ENCODE results near the gene CAMSAP1.

The CAMSAP1 gene

DNA sequence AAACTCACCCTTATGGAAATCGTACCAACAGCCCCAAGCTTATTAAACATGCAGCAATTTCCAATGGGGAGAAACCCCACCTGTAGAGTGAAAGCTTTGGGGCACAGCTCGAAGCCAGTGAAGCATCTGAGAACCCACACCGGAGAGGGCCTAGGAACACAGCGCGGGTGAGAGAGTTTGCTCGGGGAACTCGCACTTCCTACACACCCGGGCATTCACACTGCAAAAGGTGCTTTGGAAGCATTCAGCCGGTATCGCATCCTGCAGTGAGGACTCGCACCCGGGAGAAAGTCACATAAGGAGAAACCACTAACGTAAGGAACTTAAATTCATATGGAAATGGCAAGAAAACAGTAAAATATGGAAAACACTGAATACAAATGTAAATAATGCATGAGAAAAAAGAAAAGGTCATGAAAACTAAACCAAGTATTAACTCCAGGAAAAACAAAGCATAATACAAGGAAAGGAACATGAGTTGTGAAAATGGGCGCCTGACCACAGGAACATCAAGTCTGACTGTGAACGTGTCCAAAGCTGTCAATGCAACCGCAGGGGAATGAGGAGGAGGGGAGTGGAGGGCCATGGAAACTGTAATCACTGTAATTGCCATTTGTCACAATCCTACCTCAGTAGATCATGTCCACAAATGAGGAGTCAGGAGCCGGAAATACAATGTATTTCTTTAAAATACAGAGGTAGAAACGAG, 28.7 kb downstream of the CAMSAP1 start:
- no peak for DNase-seq

DNA sequence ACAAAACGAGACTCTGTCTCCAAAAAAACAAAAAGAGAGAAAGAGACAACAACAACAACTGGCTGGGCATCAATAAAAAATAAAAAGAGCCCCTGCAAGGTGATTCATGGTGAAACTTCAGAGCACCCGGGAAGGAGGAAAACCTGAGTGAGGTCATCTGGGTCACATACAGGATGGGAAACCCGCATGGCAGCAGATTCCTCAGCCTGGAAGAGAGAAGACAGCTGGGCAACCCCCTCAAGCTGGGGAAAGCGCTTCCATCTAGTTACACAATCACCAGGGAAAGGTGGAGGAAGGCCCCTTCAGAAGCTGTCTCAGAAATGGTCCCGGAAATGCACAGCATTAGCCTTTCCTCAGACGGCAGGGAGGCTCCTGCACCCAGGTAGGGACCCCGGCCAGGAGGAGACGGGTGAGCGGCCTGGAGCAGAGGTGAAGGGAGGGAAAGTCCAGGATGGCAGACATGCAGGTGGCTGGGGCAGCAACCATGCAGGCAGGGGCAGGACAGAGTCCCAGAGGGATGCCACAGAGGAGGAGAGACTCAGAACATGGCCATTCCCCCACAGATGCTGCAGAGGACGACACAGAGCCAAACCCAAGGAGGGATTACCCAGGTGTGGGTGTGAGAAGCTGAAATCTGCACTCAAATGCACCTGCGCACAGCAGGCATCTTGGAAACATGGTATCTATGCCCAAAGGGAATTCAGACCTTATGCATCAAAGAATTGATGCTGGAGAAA, 29.4 kb downstream of the CAMSAP1 start:
- no peak for DNase-seq

DNA sequence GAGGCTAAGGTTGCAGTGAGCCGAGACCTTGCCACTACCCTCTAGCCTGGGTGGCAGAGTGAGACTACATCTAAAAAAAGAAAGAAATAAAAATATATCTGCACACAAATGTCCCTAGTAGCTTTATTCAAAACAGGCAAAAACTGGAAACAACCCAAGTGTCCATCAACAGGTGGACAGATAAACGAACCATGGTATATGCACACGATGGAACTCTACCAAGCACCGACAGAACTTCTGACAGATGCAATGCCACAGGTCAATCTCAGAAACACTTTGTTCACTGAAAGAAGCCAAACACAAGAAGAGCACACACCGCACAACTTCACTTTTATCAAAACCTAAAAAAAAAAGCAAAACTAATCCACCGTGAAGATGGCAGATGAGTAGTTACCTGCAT, 30.4 kb downstream of the CAMSAP1 start:
- DNase-seq = no peak

DNA sequence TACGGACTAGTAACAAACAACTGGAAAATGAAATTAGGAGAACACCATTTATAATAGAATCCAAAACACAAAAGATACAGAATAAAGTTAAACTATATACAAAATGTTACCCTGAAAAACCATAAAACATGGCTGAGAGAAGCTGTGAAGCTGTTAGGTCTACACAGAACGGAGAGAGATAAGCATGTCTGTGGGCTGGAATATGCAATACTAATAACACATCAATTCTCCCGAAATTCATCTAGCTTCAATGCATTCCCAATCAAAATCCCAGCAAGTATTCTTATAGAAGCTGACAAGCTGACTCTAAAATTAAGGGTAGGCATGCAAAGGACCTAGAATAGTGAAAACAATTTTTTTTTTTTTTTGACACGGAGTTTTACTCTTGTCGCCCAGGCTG, 32.5 kb downstream of the CAMSAP1 start:
- no peak for DNase-seq

DNA sequence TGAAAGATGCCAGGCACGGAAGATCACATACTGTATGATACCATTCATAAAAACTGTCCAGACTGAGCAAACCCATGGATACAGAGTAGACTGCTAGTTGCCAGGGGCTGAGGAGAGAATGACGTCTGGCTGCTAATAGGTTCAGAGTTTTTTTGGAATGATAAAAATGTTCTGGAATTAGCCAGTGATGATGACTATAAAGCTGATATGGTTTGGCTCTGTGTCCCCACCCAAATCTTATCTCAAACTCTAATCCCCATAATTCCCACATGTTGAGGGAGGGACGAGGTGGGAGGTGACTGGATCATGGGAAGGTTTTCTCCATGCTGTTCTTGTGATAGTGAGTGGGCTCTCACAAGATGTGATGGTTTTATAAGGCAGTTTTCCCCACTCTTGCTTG, 37.4 kb downstream of the CAMSAP1 start:
- DNase-seq = no peak

DNA sequence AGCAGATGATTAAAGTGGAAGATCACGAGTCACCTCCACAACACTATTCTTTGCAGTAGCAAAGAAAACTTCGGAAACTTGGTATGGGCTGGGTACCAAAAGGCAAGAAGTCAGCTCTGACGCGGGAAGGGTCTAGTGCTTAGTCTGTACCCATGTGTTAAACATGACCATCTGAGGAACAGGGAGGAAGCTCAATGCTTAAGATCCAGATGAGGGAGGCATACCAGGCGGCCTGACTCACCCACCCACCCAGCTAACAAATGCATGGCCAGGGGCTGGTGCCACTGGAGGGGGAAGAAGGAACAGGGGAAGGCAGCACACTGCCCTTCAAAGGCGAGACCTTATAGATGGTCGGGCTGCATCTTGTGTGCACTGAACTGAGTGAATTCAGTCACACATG, 41.8 kb downstream of the CAMSAP1 start:
- DNase-seq = no peak

DNA sequence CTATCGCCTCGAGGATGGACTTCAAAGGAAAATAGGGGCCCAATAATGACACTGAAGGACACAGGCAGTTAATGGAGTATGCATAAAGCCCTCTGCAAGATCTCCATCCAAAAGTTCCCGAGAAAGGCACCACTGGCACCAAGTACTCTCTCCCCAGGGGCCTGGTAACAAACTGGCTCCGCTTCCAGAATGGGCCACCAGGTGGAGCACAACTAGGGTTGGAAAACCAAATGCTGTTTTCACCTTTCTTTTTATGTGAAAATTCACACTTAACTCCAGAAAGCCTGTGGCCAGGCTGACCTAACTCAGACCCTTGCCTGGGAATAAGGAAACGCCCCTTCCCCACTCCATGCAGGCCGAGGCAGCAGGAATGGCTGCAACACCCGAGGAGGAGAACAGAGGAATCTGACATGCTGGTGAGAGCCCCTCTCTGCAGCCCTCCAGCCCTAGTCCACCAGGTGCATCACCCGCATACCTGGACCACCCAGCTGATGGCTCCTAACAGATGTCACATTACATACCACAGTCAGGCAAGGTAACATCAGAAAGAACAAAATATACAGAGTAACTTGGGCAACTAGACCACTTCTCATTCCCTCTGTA, 42.8 kb downstream of the CAMSAP1 start:
- DNase-seq = peak; percentile 21

DNA sequence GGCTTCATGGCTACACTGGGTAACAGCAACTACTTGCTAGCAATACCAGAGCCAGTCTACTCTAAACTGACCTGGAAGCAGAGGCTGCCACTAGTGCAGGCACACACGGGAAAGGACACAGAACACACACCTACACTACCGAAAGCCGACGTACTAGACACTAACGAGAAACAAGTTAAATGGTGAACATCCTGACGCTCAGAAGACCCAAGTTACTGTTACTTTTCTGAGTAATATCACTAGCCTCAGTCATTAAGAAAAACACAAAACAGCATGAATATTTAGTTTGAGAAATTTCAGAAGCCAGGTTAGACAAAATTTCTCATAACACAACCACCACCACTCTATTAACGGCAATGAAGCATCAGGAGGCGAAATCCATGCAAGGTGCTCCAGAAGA, 44.5 kb downstream of the CAMSAP1 start:
- DNase-seq = no peak

DNA sequence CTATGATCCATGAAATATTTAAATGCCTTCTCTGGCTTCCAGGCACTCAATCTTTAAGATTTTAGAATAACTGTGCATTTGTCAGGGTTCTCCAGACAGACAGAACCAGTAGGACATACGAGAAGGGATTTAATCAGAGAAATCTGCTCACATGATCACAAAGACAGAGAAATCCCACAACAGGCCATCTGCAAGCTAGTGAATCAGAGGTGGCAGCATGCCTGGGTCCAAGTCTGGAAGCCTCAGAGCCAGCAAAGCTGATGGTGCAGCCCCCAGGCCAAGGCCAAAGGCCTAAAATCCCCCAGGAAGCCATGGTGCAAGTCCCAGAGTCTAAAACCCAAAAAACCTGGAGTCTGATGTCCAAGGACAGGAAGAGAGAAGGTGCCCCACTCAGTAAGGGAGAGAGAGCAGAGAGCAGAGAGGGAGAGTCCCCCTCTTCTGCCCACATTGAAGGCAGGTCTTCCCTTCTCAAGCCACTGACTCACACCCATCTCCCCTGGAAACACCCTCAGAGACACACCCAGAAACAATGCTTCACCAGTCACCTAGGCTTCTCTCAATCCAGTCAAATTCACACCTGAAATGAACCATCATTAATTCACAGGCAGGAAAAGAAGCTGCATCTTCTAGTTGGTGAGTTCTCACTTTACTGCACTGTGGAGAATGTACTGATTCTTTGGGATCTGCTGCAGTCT, 48.7 kb downstream of the CAMSAP1 start:
- no peak for DNase-seq

DNA sequence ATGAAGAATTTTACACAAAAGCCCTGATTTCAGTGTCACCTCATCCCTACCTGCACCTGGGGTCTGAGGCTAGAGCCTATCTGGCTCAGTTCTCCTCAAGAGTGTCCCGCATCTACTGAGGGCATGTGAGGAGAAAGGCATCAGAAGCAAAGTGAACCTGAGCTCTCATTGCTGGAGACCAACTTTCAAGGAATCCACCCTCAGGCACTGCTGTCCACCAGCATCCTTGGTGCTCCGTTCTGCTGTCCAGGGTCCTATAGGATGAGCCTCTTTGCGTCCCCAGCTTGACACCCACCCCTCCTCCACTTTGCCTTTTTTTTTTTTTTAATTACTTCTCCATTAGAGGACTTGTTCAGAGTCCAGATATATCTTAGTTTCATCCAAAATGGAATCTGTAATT, 49.5 kb downstream of the CAMSAP1 start:
- DNase-seq = no peak

DNA sequence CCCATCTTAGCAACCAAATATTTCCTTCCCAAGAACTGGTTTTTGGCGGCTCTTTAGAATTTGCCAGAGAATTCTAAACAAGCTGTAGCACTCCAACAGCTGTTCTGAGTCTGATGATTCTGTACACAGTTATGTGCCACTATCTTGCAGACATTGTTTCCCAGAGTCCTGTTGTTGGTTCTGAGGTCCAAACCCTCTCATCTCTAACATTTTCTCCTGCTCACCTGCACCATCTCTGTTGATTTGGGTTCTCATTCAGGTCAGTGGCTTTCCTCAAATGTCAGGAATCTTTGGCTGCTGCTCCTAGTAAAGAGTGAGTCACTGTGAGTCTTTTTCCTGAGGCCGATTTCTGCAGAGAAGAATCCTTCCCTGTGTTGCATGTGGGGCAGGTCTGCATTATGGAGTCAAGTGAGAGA, 50.0 kb downstream of the CAMSAP1 start:
- no peak for DNase-seq

DNA sequence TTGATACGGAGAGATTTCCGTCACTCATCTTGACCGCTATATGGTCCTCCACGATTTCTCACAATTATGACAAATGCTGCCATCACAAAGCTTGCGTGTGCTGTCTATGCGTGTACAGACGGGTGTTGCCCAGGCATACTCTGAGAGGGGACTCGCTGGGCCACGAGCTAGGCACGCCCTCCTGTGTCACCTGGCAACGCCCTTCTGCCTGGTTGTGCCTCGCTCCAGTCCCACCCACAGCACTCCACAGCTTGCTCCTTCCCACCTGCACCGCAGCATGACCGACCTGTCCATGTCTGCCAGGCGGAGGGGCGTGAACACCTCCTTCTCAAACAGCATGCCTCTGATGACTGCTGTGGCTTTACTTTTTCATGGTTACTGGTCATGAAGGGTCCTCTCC, 55.6 kb downstream of the CAMSAP1 start:
- DNase-seq = no peak

DNA sequence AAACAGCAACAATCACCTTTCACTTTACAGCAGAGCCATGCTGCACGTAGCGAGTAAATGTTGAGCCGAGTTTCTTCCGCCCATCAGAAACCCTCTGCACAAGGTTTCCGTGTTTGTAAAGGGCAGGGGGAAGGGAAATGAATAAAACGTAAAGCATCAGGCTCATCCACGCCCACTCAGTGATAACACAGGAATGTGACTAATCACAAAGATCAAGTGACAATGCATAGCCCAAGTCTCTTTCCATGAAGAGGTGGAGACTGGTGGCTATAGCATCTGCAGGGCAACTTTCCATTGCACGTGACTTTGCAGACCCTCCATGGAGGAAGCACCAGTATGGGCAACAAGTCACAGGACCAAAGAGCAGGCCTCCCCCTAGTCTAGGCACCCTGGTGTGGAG, 56.6 kb downstream of the CAMSAP1 start:
- no peak for DNase-seq

DNA sequence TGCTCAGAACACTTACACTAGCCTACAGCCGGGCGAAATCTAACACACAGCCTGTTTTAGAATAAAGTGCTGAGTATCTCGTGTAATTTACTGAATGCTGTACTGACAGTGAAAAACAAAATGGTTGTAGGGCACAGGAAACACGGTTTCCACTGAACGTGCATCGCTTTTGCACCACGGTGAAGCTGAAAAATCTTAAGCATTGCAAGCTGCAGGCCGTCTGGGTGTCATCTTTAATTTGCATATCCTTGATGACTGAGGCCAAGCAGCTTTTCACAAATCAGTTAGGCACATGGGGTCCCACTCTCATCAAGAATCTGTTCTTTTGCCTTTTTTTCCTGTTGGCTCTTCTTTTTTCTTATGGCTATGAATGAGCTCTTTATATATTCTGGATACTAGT, 58.2 kb downstream of the CAMSAP1 start:
- no peak for DNase-seq

DNA sequence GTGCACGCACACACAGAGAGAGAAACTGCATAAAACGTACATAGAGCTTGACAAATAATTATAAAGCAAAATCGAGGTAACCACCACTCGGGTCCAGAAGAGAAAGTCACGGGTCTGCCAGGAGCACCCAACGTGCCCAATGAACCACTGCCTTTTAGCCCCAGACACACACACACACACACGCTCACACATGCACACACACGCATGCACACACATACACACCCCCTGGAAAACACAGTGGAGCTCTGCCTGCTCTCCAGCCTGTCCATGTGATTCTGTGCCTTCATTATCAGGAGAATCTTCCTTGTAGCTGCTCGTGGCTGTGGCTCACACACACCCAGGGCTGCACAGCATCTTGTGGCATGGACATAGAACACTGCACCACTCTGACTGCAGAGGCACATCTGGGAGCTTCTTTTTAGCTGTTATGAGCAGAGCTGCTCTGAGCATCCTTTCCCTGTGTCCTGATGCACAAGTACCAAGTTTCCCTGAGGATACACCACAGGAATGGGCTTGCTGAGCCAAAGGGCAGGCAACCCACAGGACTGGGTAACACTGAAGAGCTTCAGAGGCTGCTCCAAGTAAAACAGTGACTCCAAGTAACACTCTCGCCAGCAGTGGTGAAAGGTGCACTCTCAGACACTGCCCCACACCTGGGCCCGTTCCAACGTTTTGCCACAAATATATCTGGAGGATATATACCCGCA, 58.9 kb downstream of the CAMSAP1 start:
- no peak for DNase-seq

DNA sequence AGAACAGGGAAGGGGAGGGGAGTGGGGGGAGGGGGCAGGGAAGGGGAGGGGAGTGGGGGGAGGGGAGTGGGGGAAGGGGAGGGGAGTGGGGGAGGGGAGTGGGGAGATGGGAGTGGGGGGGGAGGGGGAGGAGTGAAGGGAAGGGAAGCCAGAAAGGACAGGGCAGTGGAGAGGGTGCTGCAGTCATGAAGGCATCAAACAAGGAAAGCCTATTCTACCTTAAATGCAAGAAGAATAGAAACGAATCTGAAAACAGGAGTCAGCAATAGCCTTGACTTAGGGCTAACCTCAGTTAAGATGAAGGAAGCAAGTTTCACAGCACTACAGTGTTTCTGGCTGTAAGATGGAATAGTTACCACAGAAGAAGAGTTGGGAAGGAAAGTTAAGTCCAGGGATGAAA, 59.5 kb downstream of the CAMSAP1 start:
- DNase-seq = no peak

DNA sequence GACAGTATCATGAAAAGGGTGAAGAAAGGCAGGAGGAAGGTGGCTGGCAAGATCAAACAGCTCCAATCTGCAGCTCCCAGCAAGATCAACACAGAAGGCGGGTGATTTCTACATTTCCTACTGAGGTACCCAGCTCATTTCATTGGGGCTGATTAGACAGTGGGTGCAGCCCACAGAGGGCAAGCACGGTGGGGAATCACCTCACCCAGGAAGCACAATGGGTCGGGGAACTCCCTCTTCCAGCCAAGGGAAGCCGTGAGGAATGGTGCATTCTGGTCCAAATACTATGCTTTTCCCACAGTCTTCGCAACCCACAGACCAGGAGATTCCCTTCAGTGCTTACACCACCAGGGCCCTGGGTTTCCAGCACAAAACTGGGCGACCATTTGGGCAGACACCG, 66.8 kb downstream of the CAMSAP1 start:
- no peak for DNase-seq

DNA sequence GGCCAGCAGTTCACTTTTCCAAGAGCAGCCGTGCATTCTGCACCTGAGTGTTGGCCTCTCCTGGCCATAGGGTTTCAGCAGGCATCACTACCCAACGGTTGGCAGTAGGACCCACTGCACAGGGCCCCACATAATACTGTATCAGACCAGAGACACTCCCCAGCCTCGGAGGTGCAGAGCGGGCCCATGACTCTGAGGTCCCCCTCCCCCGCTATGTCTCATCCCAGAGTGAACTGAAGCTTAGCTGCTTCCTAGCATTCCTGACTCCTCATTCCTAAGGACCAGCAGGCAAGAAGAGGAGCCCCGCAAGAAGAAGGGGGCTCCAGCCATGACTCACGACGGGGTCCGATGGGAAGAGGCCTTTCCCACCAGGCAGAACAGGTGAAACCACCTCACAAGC, 67.2 kb downstream of the CAMSAP1 start:
- no peak for DNase-seq

DNA sequence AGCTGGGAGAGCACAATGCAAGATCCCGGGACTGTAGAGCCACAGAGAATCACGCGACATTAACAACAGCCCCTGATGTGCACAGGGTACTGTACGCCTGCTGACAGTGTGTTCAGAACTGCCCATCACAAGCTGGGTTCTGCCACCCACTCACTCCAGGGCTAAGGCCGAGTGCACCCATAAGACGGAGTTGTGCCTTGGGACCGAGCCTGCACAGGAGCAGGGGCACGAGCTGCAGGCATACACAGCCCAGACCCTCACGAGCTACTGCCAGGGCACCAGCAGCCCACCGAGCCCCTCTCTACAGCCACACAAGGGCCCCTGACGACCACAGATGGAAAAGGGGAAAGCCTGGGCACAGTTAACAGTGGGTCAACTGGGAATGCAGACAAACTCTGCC, 67.8 kb downstream of the CAMSAP1 start:
- DNase-seq = no peak

DNA sequence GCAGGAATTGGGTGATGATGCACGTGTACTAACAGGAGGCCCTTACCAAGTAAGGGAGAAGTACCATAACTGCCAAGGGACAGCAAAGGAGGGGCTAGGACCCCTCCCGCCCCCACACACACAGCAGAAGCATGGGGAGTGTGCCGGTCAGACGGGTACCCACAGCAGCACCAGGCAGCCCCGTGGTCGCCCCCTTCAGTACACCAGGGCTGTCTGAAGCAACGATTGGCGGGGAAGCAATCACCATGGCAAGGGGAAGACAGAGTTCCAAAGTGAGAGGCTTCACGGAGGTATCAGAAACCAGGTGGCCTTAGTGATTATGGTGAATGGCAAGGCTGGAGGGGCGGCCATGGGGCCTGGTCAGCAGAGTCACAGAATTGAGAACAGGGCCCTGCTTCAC, 72.2 kb downstream of the CAMSAP1 start:
- DNase-seq = no peak

DNA sequence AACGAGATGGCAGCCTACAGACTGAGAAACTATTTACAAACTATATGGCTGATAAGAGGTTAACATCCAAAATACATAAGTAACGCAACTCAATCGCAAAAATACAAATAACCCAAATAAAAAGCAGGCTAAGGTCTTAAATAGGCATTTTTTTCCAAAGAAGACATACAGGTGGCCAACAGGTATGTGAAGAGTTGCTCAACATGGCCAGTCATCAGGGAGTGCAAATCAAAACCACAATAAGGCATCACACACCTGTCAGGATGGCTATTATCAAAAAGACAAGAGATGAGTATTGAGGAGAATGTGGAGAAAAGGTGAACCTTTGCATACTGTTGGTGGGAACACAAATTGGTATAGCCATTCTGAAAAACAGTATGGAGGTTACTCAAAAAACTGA, 73.5 kb downstream of the CAMSAP1 start:
- DNase-seq = no peak

DNA sequence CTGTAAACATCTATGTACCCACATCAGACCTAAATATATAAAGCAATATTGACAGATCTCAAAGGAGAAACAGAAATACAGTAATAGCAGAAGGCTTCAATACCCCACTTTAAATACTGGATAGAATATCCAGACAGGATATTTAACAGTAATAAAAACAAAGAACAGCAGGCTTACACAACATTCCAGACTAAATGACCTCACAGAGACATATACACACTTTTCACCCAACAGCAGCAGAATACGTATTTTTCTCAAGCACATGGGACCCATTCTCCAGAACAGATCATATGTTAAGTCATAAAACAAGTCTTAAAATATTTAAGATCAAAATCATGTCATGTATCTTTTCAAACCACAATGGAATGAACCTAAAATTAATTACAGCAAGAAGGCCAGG, 76.8 kb downstream of the CAMSAP1 start:
- no peak for DNase-seq

DNA sequence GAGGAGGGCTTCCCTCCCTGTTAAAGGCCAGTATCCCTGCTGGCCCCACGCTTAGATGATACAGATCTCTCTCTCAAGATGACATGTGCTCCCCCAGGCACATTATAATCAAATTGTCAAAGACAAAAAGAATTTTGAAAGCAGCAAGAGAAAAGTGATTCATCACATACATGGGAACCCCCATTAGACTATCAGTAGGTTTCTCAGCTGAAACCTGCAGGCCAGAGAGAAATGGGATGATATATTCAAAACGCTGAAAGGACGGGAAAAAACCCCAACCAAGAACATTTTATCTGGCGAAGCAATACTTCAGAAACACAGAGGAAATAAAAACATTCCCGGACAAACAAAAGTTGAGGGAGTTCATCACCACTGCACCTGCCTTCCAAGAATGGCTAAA, 78.7 kb downstream of the CAMSAP1 start:
- no peak for DNase-seq

All from NCI-H1105 treated with DMSO at 0.1 percent for 48 hours (cell line).